H1 (cell line): ENCODE results near the gene RAB3C. TPM values are rescaled to one million over a fixed set of nuclear protein-coding genes. Genes with fewer than 3 reads are reported as not detected.

Source experiments
- CTCF ChIA-PET: fragments of 300-600 bp; sonication (Branson Sonifier 250); formaldehyde crosslinking; loops from one replicate; lab custom pipeline; 2021; ENCODE audit not compliant: partially characterized antibody; lab: Charles Lee
- POLR2A ChIA-PET: fragments of 300-600 bp; sonication (Branson Sonifier 250); formaldehyde crosslinking; loops from one replicate; lab custom pipeline; 2021; ENCODE audit warnings: inconsistent platforms; ENCODE audit not compliant: partially characterized antibody; lab: Charles Lee
- DNase-seq, 2 experiments: peaks; one replicate each; pipeline versions ENCODE4 v3.0.0 to v3.0.0-alpha.2; 2010 to 2022; ENCODE audit warnings: low spot score in 2 of 2, low read depth in 1 of 2, mixed read lengths in 1 of 2
- FAIRE-seq: peaks from 2 replicates; lab custom pipeline; 2011; peaks lifted over from hg19 to GRCh38; lab: Jason Lieb, UNC
- H2AFZ ChIP-seq: 2 replicates; pipeline ENCODE4 v1.8.1; 2012; ENCODE audit warnings: low read length, inconsistent platforms
- H2AK5ac ChIP-seq: 2 replicates; pipeline ENCODE4 v1.6.1; 2013; ENCODE audit warnings: low read depth, low read length
- H2BK120ac ChIP-seq: replicated peaks from 2 replicates; pipeline ENCODE3; 2013; ENCODE audit warnings: low read depth, low read length, inconsistent platforms
- H2BK12ac ChIP-seq: 2 replicates; pipeline ENCODE4 v1.6.1; 2013; ENCODE audit warnings: low read depth, low read length
- H2BK15ac ChIP-seq: 2 replicates; pipeline ENCODE4 v1.6.1; 2013; ENCODE audit warnings: low read length
- H2BK20ac ChIP-seq: 2 replicates; pipeline ENCODE4 v1.6.1; 2013; ENCODE audit warnings: low read length
- H2BK5ac ChIP-seq: 2 replicates; pipeline ENCODE4 v1.6.1; 2013; ENCODE audit warnings: low read depth, low read length
- H3K14ac ChIP-seq: 2 replicates; pipeline ENCODE4 v1.6.1; 2013; ENCODE audit warnings: inconsistent platforms; ENCODE audit not compliant: insufficient read length
- H3K18ac ChIP-seq: 2 replicates; pipeline ENCODE4 v1.6.1; 2013; ENCODE audit warnings: low read length; ENCODE audit errors: extremely low read depth
- H3K23ac ChIP-seq: 2 replicates; pipeline ENCODE4 v1.6.1; 2013; ENCODE audit warnings: inconsistent platforms; ENCODE audit not compliant: insufficient read length
- H3K23me2 ChIP-seq: 2 replicates; pipeline ENCODE4 v1.6.1; 2013; ENCODE audit warnings: low read depth, low read length
- H3K27ac ChIP-seq: 2 replicates; pipeline ENCODE4 v1.6.1; 2011; ENCODE audit warnings: low read depth, low read length, inconsistent platforms
- H3K27me3 ChIP-seq, 4 experiments: replicated peaks in 1 of 4; 1 replicate in 1 of 4; 2 replicates in 3 of 4; pipeline versions ENCODE4 v1.6.1 to v1.8.1; 2011 to 2013; ENCODE audit warnings: low read length in 3 of 4, mild to moderate bottlenecking in 3 of 4, inconsistent platforms in 2 of 4, mixed read lengths in 2 of 4, moderate library complexity in 1 of 4; ENCODE audit not compliant: control insufficient read depth in 3 of 4, insufficient read depth in 3 of 4; ENCODE audit errors: extremely low read depth in 1 of 4
- H3K36me3 ChIP-seq, 4 experiments: 2 replicates each; pipeline versions ENCODE4 v1.6.1 to v1.8.1; 2011 to 2013; ENCODE audit warnings: mild to moderate bottlenecking in 4 of 4, low read length in 3 of 4, moderate library complexity in 2 of 4, control low read depth in 1 of 4, inconsistent platforms in 1 of 4; ENCODE audit not compliant: insufficient read depth in 4 of 4, control insufficient read depth in 2 of 4
- H3K4ac ChIP-seq: replicated peaks from 2 replicates; pipeline ENCODE3; 2013; ENCODE audit warnings: low read length, low read depth, mixed read lengths, inconsistent platforms; ENCODE audit not compliant: insufficient read length
- H3K4me1 ChIP-seq, 4 experiments: replicated peaks in 1 of 4; 1 replicate in 1 of 4; 2 replicates in 3 of 4; pipeline versions ENCODE4 v1.6.1 to v1.8.1; 2011 to 2013; ENCODE audit warnings: low read length in 3 of 4, inconsistent platforms in 2 of 4, mixed read lengths in 1 of 4; ENCODE audit not compliant: insufficient read depth in 4 of 4, control insufficient read depth in 3 of 4
- H3K4me2 ChIP-seq, 2 experiments: 2 replicates each; pipeline versions ENCODE4 v1.6.1 to v1.8.1; 2011 to 2013; ENCODE audit warnings: low read depth in 2 of 2, low read length in 2 of 2, control low read depth in 1 of 2, inconsistent platforms in 1 of 2, mild to moderate bottlenecking in 1 of 2; ENCODE audit not compliant: insufficient read depth in 1 of 2
- H3K4me3 ChIP-seq, 4 experiments: fragments of 200-600, 300-600 bp in 1 of 4; sonication (generic), shearing (Covaris generic), sonication (Bioruptor Twin) in 1 of 4; 2 replicates each; pipeline versions ENCODE4 v1.5.1 to v1.8.1; 2011 to 2016; ENCODE audit warnings: low read length in 4 of 4, low read depth in 3 of 4, control low read depth in 2 of 4, inconsistent platforms in 2 of 4, mild to moderate bottlenecking in 2 of 4, mixed read lengths in 1 of 4, moderate library complexity in 1 of 4; ENCODE audit not compliant: insufficient read depth in 2 of 4; ENCODE audit errors: extremely low read depth in 1 of 4
- H3K56ac ChIP-seq: replicated peaks from 2 replicates; pipeline ENCODE3; 2013; ENCODE audit warnings: low read depth, mild to moderate bottlenecking, mixed read lengths, low read length, inconsistent platforms; ENCODE audit not compliant: insufficient read length
- H3K79me1 ChIP-seq: 2 replicates; pipeline ENCODE4 v1.6.1; 2013; ENCODE audit warnings: low read depth, low read length, control low read depth
- H3K79me2 ChIP-seq, 2 experiments: 2 replicates each; pipeline versions ENCODE4 v1.6.1 to v1.8.1; 2012 to 2013; ENCODE audit warnings: low read length in 2 of 2, mild to moderate bottlenecking in 2 of 2, inconsistent platforms in 1 of 2; ENCODE audit not compliant: insufficient read depth in 2 of 2, control insufficient read depth in 1 of 2
- H3K9ac ChIP-seq, 4 experiments: replicated peaks in 1 of 4; 1 replicate in 1 of 4; 2 replicates in 3 of 4; pipeline versions ENCODE4 v1.6.1 to v1.8.1; 2011 to 2013; ENCODE audit warnings: low read depth in 3 of 4, low read length in 3 of 4, control low read depth in 2 of 4, mild to moderate bottlenecking in 2 of 4, moderate library complexity in 2 of 4, inconsistent platforms in 1 of 4; ENCODE audit errors: extremely low read depth in 1 of 4
- H3K9me3 ChIP-seq, 2 experiments: 2 replicates each; pipeline versions ENCODE4 v1.6.1 to v1.8.1; 2012 to 2013; ENCODE audit warnings: mild to moderate bottlenecking in 2 of 2, moderate library complexity in 2 of 2, control low read depth in 1 of 2, inconsistent platforms in 1 of 2, low read depth in 1 of 2, low read length in 1 of 2, mixed read lengths in 1 of 2; ENCODE audit not compliant: insufficient read depth in 2 of 2
- H4K20me1 ChIP-seq, 2 experiments: replicated peaks in 1 of 2; 2 replicates each; pipeline versions ENCODE3 to v1.8.1; 2011 to 2013; ENCODE audit warnings: inconsistent platforms in 2 of 2, low read length in 2 of 2, mild to moderate bottlenecking in 1 of 2; ENCODE audit not compliant: insufficient read depth in 2 of 2, control insufficient read depth in 1 of 2
- H4K5ac ChIP-seq: 2 replicates; pipeline ENCODE4 v1.6.1; 2013; ENCODE audit warnings: low read length, low read depth, mixed read lengths, inconsistent platforms; ENCODE audit not compliant: insufficient read length
- H4K8ac ChIP-seq: 2 replicates; pipeline ENCODE4 v1.8.0; 2013; ENCODE audit warnings: mild to moderate bottlenecking, moderate library complexity, low read length, inconsistent platforms; ENCODE audit not compliant: insufficient read depth; ENCODE audit errors: extremely low read depth
- H4K91ac ChIP-seq: replicated peaks from 2 replicates; pipeline ENCODE3; 2013; ENCODE audit warnings: low read length, mixed read lengths, inconsistent platforms; ENCODE audit not compliant: insufficient read length
- BACH1 ChIP-seq: IDR thresholded peaks from 2 replicates; pipeline ENCODE4 v1.6.1; 2012; ENCODE audit warnings: low read length, improper control_type of control experiment
- HDAC6 ChIP-seq: IDR thresholded peaks from one replicate; pipeline ENCODE4 v1.7.1; 2012; ENCODE audit warnings: low read depth, mild to moderate bottlenecking, inconsistent platforms, low read length, moderate library complexity
- RAD21 ChIP-seq, 2 experiments: IDR thresholded peaks in 1 of 2; conservative IDR thresholded peaks in 1 of 2; 2 replicates each; pipeline ENCODE4 v1.6.1; 2011; ENCODE audit warnings: low read depth in 2 of 2, low read length in 2 of 2, improper control_type of control experiment in 1 of 2, inconsistent platforms in 1 of 2, mild to moderate bottlenecking in 1 of 2, moderate library complexity in 1 of 2
- RBBP5 ChIP-seq: IDR thresholded peaks from 2 replicates; pipeline ENCODE4 v1.7.1; 2012; ENCODE audit warnings: low read depth, mild to moderate bottlenecking, inconsistent platforms, low read length, moderate library complexity, borderline replicate concordance
- RFX5 ChIP-seq: IDR thresholded peaks from 2 replicates; pipeline ENCODE4 v1.6.1; 2011; ENCODE audit warnings: low read depth, low read length, improper control_type of control experiment, borderline replicate concordance
- SIX5 ChIP-seq: IDR thresholded peaks from 2 replicates; pipeline ENCODE4 v1.6.1; 2011; ENCODE audit warnings: mild to moderate bottlenecking, low read depth, low read length
- TEAD4 ChIP-seq: IDR thresholded peaks from 2 replicates; pipeline ENCODE4 v1.6.1; 2012; ENCODE audit warnings: low read depth, low read length, inconsistent platforms, mixed read lengths
- WGBS, 2 experiments: shearing (Covaris generic) in 1 of 2; methylation state at CpG; one replicate each; pipeline versions ENCODE4 v1.1.6 to v1.1.7; 2013 to 2015; ENCODE audit warnings: low lambda C conversion rate in 2 of 2, mixed read lengths in 2 of 2, inconsistent platforms in 1 of 2, low coverage in 1 of 2, missing lambda C conversion rate in 1 of 2; ENCODE audit not compliant: insufficient replicate concordance in 2 of 2, insufficient coverage in 1 of 2, insufficient read length in 1 of 2; ENCODE audit errors: extremely low coverage in 1 of 2, missing lambda C conversion rate in 1 of 2; 5-methylcytosine and 5-hydroxymethylcytosine counted together
- polyA plus RNA-seq, 7 experiments: library from polyadenylated mRNA; depleted of rRNA in 3 of 7; stranded (reverse) in 5 of 7; unstranded in 2 of 7; fragments of >200 nt in 5 of 7; fragments of 200-250 nt in 2 of 7; gene quantifications; 1 replicate in 5 of 7; 2 replicates in 1 of 7; 4 replicates in 1 of 7; pipeline versions ENCODE4 v1.2.1 to v1.2.3, GENCODE V29; 2011 to 2013; ENCODE audit warnings: missing spikeins in 2 of 7, mixed read lengths in 2 of 7
- total RNA-seq: library from RNA; stranded (reverse); fragmentation: NEBNext Ultra II Directional; extraction: Animal tissue kit (Norgen Biotek cat#: 25700); gene quantifications from 2 replicates; pipeline ENCODE4 v1.2.1, GENCODE V29; 2021
- TF ChIP-seq, protein P1 (sequence below): IDR thresholded peaks from 2 replicates; pipeline ENCODE4 v1.6.1; 2012; ENCODE audit warnings: low read length, inconsistent platforms
- TF ChIP-seq, protein P2 (sequence below): IDR thresholded peaks from 2 replicates; pipeline ENCODE4 v1.6.1; 2011; ENCODE audit warnings: low read depth, mild to moderate bottlenecking, low read length; ENCODE audit not compliant: insufficient read depth

RAB3C gene
- total and polyA plus RNA-seq, 2 of the 8 experiments (the other 6 are each of a cell fraction or from before 2014, with no cell fraction given), result 14.7 to 18.3 TPM

DNA sequence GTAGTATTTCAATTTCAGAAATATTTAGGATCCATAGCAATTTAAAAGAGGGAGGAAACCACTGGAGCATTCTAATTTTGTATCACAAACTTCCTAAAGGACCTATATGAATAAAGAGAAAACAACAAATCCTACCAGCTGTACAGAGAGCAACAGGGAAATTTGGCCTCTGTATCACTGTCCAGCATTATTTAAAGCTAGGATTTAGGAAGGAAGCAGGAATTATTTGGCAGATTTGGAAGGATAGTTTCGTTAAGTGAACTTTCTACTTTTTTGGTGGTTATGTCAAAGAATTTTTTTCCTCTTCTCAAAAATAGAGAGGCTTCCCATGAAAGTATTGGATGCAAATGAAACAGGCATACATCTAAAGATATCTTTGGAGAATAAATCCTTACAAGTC, 269.7 kb downstream of the RAB3C start:
- no peaks in the 10 kb centered on the region for H3K9me3 ChIP-seq
- WGBS, 2 experiments, result 87% methylated on average over 1 of the region's 1 CpG; no CpG with 5 or more reads in 1 of the 2 experiments
- no peak overlapping the region for H4K8ac ChIP-seq
- no peak overlapping the region for H3K56ac ChIP-seq
- no peak overlapping the region for H3K4me3 ChIP-seq
- H2BK15ac ChIP-seq, result no peak overlapping the region
- no peak overlapping the region for H2AK5ac ChIP-seq
- H3K4me2 ChIP-seq, result no peak overlapping the region
- FAIRE-seq (no peak), DNase-seq (no peak)
- no peaks in the 10 kb centered on the region for H3K79me1 ChIP-seq
- H4K91ac ChIP-seq, result no peak overlapping the region
- ChIA-PET POLR2A (no interaction called here), CTCF (interaction anchor here (0.6 to 9.4 kb wide), 6 partner anchors 8 to 374 kb away, joined by 3 to 201 read pairs (median 4); no protein-coding TSS in a partner anchor)
- no peak overlapping the region for H3K14ac ChIP-seq
- no peak overlapping the region for H3K4ac ChIP-seq
- H3K18ac ChIP-seq, result no peak overlapping the region
- no peak overlapping the region for H2AFZ ChIP-seq
- H4K5ac ChIP-seq, result no peak overlapping the region
- no peak overlapping the region for H3K27ac ChIP-seq
- no peak overlapping the region for H2BK120ac ChIP-seq
- H3K23me2 ChIP-seq, result no peaks in the 10 kb centered on the region; the same call in 1 of the 2 replicates
- H3K27me3 ChIP-seq, result no peaks in the 10 kb centered on the region
- H3K4me1 ChIP-seq, result peaks cover 0 to 6% (median 4%) of the 10 kb centered on the region in 4 experiments; a peak in 5 of 7 replicates
- H2BK20ac ChIP-seq, result no peak overlapping the region
- H3K36me3 ChIP-seq, result no peaks in the 10 kb centered on the region
- H3K9ac ChIP-seq, result no peak overlapping the region
- no peak overlapping the region for H2BK12ac ChIP-seq
- no peaks in the 10 kb centered on the region for H3K79me2 ChIP-seq
- H2BK5ac ChIP-seq, result no peak overlapping the region
- H4K20me1 ChIP-seq, result no peaks in the 10 kb centered on the region
- no peak overlapping the region for H3K23ac ChIP-seq
- TF ChIP-seq BACH1, result no peak
- TF ChIP-seq RBBP5, result no peak
- TF ChIP-seq RFX5, result no peak
- TF ChIP-seq, protein P1, sequence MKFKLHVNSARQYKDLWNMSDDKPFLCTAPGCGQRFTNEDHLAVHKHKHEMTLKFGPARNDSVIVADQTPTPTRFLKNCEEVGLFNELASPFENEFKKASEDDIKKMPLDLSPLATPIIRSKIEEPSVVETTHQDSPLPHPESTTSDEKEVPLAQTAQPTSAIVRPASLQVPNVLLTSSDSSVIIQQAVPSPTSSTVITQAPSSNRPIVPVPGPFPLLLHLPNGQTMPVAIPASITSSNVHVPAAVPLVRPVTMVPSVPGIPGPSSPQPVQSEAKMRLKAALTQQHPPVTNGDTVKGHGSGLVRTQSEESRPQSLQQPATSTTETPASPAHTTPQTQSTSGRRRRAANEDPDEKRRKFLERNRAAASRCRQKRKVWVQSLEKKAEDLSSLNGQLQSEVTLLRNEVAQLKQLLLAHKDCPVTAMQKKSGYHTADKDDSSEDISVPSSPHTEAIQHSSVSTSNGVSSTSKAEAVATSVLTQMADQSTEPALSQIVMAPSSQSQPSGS, result no peak
- TF ChIP-seq, protein P2, sequence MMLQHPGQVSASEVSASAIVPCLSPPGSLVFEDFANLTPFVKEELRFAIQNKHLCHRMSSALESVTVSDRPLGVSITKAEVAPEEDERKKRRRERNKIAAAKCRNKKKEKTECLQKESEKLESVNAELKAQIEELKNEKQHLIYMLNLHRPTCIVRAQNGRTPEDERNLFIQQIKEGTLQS, result no peak
- no peak for TF ChIP-seq RAD21 (IDR thresholded peaks at IDR 0.05 in 1 of 2, conservative IDR thresholded peaks at IDR 0.05 in 1 of 2; ENCODE audit: low read depth in 2 of 2, low read length in 2 of 2)
- no peak for TF ChIP-seq SIX5
- no peak for TF ChIP-seq TEAD4
- TF ChIP-seq HDAC6, result no peak
